Medulla oblongata (tissue), 1 donor: ENCODE results near the gene PAPLN.

Experiments used
- DNase-seq: peaks from one replicate; pipeline ENCODE4 v3.0.0-alpha.2; 2015; ENCODE audit errors: extremely low spot score

PAPLN gene

DNA sequence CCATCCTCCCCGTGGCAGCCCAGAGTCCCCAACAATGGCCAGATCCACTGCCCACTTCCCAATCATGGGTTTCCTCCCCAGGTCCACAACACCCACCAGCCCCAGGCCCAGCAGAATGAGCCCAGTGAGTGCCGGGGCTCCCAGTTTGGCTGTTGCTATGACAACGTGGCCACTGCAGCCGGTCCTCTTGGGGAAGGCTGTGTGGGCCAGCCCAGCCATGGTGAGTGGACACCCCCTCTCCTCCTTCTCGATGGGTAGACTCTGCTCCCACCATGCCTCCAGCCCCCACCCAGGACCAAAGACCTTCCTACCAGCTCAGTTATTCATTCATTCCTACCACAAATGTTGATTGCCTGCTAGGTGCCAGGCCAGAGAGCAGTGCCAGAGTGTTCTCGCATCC lies 23.8 kb downstream of the PAPLN start:
- DNase-seq: no peak

DNA sequence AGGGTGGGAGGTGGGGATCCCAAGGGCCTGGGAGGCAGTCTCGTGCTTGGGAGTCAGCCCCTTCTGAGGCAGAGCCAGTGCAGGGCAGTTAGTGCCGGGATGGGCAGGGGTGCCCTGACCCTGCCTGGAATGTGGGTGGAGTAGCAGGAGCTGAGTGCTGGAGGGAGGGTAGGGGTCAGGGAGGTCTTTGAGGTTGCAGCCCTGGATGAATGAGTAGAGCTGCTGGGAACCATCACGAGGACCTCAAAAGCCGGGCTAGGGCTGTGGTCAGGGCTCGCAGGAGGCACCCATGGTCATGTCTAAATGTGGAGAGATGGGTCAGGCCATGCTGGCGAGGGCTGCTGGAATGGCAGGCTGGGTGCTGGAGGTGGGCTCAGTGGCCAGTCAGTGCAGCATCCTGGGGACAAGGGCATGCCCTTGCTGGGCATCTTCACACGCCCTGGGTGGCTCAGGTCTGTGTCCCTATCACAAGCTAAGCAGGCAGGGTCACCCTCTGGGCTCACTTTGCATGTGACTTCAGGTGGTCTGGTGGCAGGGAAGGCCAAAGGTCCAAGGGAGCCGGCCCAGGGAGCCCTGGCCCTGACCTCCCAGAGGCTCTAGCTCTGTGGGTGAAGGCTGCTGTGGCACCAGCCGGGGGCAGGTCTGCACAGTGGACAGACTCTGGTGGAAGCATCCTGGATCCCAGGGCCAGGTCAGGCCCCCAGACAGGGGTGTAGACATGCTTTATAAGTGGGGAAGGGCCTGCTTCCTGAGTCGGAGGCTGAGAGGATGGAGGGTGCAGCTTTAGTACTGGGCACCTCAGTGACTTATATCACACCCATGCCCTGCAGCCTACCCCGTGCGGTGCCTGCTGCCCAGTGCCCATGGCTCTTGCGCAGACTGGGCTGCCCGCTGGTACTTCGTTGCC lies 24.5 kb downstream of the PAPLN start:
- DNase-seq: no peak

- DNase-seq: no peak
Observed at GRCh38 chr14:73262427-73263183, 25.3 kb downstream of the PAPLN start.

DNA sequence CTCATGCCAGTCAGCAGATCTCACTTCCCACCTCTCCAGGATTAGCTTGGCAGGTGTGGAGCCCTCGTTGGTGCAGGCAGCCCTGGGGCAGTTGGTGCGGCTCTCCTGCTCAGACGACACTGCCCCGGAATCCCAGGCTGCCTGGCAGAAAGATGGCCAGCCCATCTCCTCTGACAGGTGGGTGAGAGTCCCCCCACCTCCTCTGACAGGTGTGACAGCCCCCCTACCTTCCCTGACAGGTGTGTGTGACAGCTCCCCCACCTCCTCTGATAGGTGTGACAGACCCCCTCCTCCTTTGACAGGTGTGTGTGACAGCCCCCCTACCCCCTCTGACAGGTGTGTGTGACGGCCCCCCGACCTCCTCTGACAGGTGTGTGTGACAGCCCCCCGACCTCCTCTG lies 26.3 kb downstream of the PAPLN start:
- no peak for DNase-seq

- no peak for DNase-seq
Observed at GRCh38 chr14:73264080-73264884, 27.0 kb downstream of the PAPLN start.

DNA sequence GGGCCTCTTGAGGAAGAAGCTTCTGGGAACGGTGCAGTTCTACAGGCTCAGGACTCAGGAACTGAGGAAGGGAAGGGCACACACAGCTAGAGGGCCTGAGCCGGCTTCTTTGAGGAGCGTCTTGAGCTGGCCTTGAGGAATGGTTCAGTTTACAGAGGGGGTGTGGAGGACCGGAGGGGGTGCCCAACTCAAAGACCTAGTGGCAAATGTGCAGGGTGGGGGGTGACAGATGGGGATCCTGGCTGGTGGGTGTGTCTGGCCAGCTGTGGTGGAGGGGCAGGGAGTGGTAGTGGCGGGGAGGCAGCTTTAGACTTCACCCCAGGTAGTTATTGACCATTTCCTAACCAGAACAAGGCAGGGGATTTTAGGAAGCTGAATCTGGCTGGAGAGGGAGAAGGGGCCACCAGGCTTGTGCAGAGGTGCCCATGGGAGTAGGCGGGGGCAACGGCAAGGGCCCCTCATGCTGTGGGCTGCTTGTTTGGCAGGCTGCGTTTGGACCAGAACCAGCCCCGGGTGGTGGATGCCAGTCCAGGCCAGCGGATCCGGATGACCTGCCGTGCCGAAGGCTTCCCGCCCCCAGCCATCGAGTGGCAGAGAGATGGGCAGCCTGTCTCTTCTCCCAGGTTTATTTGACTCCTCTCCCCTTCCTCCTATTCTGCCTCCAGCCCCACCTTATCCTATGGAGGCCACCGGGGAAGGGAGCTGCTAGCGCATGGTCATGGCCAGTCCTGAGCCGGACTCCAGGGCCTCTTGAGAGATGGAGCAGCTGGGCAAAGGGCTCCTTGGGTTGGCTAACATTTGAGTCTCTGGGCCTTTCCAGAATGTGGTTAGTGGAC lies 27.8 kb downstream of the PAPLN start:
- no peak for DNase-seq

DNA sequence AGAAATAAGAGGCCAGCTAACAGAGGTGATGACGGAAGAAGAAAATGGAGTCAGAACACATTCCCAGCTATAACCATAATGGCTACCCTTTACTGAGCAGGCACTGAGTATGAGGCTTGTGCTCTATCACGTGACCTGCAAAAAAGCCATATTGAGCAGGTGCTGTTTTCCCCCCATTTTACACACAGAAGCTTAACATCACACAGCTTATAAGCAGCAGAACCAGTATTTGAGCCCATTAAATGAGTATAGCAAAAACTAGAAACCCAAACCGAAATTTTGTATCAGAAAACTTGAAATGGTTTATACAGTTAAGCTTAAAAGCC lies 28.4 kb downstream of the PAPLN start:
- no peak for DNase-seq

GRCh38 chr14:73266317-73266716 lies 29.0 kb downstream of the PAPLN start:
- DNase-seq: no peak

DNA sequence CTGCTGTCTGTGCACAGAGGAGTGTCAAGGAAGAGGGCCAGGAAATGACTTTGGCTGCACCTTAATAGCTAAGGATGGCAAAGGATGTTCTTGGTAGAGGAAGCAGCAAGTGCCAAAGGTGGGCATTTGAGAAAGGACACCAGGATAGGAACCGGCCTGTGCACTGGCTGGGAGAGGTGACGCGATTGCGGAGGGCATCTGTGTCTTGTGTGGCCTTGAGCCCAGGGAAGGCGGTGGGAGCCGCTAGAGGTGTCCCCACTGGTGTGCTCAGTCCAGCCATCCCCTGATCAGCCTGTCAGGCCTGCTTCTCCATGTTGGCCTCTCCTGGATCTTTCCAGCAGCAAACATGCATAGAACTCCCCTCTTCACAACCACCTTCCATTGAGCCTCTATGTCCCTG lies 30.2 kb downstream of the PAPLN start:
- no peak for DNase-seq

GRCh38 chr14:73269729-73270531 lies 32.6 kb downstream of the PAPLN start:
- DNase-seq: peak; percentile 31

DNA sequence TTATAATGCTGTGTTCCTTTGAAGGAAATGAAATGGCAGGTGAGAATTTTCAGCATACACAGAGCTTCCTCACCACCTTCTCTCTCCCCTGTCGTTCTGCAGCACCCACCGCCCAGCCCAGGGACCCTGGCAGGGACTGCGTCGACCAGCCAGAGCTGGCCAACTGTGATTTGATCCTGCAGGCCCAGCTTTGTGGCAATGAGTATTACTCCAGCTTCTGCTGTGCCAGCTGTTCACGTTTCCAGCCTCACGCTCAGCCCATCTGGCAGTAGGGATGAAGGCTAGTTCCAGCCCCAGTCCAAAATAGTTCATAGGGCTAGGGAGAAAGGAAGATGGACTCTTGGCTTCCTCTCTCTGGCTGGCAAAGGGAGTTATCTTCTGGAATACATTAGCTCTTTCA lies 35.1 kb downstream of the PAPLN start:
- no peak for DNase-seq

DNA sequence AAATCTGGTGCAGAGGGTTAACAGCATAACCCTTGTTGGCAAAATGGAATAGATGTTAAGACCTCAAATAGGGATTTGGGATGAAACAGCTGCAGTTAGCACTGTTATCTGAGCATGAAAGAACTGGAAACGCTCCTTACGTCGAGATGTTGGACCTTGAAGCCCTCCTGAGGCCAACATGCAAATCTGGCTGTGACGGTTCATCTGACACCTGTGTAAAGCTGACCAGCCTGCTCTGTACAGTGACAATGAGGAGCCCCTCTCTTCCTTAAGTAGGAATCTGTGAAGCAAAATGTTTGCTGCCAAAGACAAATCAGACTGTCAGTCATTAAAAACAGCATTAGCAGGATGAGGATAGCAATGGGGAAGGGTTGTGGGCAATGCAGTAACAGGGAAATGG lies 36.5 kb downstream of the PAPLN start:
- DNase-seq: no peak

DNA sequence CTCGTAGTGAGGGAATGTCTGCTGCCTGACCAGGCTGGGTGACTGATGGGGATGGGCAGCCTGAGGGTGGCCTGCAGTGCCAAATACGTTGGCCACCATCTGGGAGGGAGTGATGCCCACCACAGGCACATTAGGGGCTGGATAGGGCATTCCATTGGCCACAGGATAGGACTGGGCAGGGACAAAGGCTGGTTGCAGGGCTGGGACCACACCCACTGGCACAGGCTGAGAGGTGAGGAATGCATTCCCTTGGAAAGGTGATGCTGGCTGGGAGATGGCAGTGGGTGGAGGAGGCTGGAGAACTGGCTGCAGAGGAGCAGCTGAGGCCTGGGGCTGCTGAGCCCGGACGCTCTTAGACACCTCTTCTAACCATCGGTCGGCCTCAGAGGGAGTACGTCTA lies 39.5 kb downstream of the PAPLN start:
- DNase-seq: no peak

DNA sequence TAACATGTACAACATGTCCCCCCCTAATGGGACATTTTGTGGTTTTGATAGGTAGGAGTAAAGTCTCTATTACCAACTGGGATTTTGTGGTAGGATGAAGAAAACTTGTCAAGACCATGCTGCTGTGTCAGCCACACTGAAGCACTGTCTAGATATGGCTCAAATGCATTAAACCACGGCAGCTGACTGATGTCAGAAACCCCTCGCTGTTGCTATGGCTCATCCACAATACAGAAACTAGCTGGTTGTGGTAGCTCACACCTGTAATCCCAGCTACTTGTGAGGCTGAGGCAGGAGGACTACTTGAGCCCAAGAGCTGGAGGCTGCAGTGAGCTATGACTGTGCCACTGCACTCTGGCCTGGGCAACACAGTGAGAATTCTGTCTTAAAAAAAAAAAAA lies 40.1 kb downstream of the PAPLN start:
- no peak for DNase-seq

- DNase-seq: no peak
Observed at GRCh38 chr14:73280903-73281302, 43.6 kb downstream of the PAPLN start.

- peak; percentile 77 for DNase-seq
Observed at GRCh38 chr14:73283608-73284379, 46.5 kb downstream of the PAPLN start.

- no peak for DNase-seq
Observed at GRCh38 chr14:73285979-73286378, 48.7 kb downstream of the PAPLN start.

DNA sequence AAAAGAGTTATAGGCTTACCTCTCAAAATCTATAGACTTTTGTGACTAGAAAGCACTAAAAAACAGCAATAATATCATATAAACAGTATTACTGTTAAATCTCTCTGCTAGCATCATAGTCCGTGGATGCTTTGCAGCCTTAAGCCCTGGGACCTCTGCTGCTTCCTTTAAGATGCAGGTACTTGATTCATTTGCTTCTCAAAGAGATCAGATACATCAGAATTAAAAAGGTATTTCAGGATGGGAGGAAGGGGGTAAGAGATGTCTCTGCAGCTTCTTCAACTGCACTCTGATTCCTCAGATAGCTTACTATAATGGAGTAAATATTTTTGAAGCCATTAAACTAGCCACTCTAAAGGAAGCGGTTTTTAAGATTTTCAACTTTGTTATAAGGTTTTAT lies 49.3 kb downstream of the PAPLN start:
- no peak for DNase-seq

GRCh38 chr14:73287071-73287470 lies 49.8 kb downstream of the PAPLN start:
- DNase-seq: no peak

DNA sequence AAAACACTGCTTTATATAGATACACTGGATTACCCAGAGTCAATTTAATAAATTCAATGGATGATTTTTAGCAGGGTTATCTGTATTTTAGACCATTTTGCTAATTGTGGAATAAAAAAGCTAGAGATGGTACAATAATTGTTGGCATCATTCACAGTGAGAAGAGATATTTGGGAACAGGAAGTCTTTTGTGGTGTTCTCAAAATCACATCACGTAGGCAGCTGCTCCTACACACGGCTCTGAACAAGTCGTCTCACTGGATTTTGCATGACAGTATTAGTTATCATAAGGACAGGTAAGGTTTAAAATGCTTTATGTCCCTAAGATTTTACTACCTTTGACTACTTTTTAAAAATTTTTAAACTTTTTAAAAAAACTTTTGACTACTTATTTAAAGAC lies 52.0 kb downstream of the PAPLN start:
- DNase-seq: no peak
